Natural killer cell (primary cell): Measurements from ENCODE around the gene SPAG4. TPM values are rescaled to one million over a fixed set of nuclear protein-coding genes. Genes with fewer than 3 reads are reported as not detected.

ENCODE experiments used
- ATAC-seq, 3 donors: fragments of 150-1000 bp in 2 of 3; fragments of 200-7000 bp in 1 of 3; cut with Tn5 transposase; 1 replicate in 1 of 3; 2 replicates in 2 of 3; pipeline ENCODE4 v1.10.0; 2021; ENCODE audit warnings: mild to moderate bottlenecking in 2 of 3, moderate library complexity in 2 of 3
- DNase-seq, 2 donors: peaks; one replicate each; pipeline versions ENCODE4 v3.0.0 to v3.0.0-alpha.2; 2013 to 2021; ENCODE audit warnings: mixed read lengths in 1 of 2
- H3K27ac ChIP-seq: one replicate; pipeline ENCODE4 v1.5.1; 2013; ENCODE audit warnings: mild to moderate bottlenecking, low read length
- H3K27me3 ChIP-seq: one replicate; pipeline ENCODE4 v1.6.1; 2013; ENCODE audit warnings: low read length; ENCODE audit not compliant: control insufficient read depth, insufficient read depth
- H3K36me3 ChIP-seq: one replicate; pipeline ENCODE4 v1.6.1; 2013; ENCODE audit warnings: low read length; ENCODE audit not compliant: control insufficient read depth, insufficient read depth
- H3K4me1 ChIP-seq: one replicate; pipeline ENCODE4 v1.6.1; 2013; ENCODE audit warnings: low read length; ENCODE audit not compliant: control insufficient read depth, insufficient read depth
- H3K4me3 ChIP-seq: one replicate; pipeline ENCODE4 v1.5.1; 2013; ENCODE audit warnings: low read length
- H3K9me3 ChIP-seq: one replicate; pipeline ENCODE4 v1.6.1; 2013; ENCODE audit warnings: low read length; ENCODE audit not compliant: control insufficient read depth, insufficient read depth
- H3K27ac Mint-ChIP-seq, 2 donors: one replicate each; pipeline ENCODE4 v1.8.0; 2022; ENCODE audit warnings: mild to moderate bottlenecking in 2 of 2, mixed read lengths in 2 of 2, moderate library complexity in 1 of 2
- H3K27me3 Mint-ChIP-seq, 2 donors: one replicate each; pipeline ENCODE4 v1.8.0; 2022; ENCODE audit warnings: low read depth in 2 of 2, mixed read lengths in 2 of 2
- H3K36me3 Mint-ChIP-seq: one replicate; pipeline ENCODE4 v1.8.0; 2022; ENCODE audit warnings: mixed read lengths
- H3K4me1 Mint-ChIP-seq, 2 donors: one replicate each; pipeline ENCODE4 v1.8.0; 2022; ENCODE audit warnings: mixed read lengths in 2 of 2
- H3K4me3 Mint-ChIP-seq: one replicate; pipeline ENCODE4 v1.8.0; 2022; ENCODE audit warnings: mild to moderate bottlenecking, moderate library complexity, mixed read lengths
- H3K9me3 Mint-ChIP-seq, 2 donors: one replicate each; pipeline ENCODE4 v1.8.0; 2022; ENCODE audit warnings: mixed read lengths in 2 of 2
- WGBS: methylation state at CpG from one replicate; pipeline ENCODE4 v1.1.7; 2013; ENCODE audit warnings: missing lambda C conversion rate; ENCODE audit not compliant: insufficient coverage; 5-methylcytosine and 5-hydroxymethylcytosine counted together
- intact Hi-C: fragments of 100-400 bp; cut with micrococcal nuclease; formaldehyde crosslinking; loops from one replicate; pipeline ENCODE4 v1.14.2; 2022
- total RNA-seq, 4 donors: library from RNA; stranded (reverse); fragments of 120-200 nt in 1 of 4; gene quantifications; one replicate each; pipeline versions ENCODE4 v1.2.3 to v1.2.4, GENCODE V29; 2013 to 2022
- TF ChIP-seq, protein P1 (sequence below): fragments of 200-600 bp; IDR thresholded peaks from one replicate; pipeline ENCODE4 v1.8.0; 2022; ENCODE audit warnings: antibody characterized with exemption

Gene SPAG4
- total RNA-seq, 3 donors from 2014 or later (not counting 1 experiment from before 2014, with no cell fraction given): 11.2 to 16.2 (median 11.9) TPM

DNA sequence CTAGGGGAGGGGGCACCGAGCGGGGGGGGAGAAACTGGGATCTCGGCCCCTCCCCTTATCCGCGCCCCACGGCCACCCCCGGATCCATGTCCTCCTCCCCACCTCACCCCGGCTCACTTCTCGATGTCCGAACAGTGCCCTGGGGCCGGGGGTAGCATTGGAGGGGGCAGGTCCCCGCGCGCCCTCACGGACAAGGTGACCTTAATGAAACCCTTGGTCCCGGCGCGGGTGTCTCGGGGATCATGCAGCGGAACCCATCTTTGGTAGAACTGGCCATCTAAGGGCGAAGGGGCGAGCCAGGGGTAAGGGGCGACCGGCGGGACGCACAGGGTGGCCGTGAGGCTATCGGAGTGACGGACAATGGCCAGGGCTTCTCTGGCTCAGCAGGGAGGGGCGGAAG lies 13.6 kb upstream of the SPAG4 start:
- Histone ChIP-seq H3K4me1 (peaks cover 19% of the 10 kb centered on the region), H3K4me3 (no peak overlapping the region), H3K9me3 (no peaks in the 10 kb centered on the region), H3K27me3 (peaks cover 20% of the 10 kb centered on the region), H3K27ac (no peak overlapping the region), H3K36me3 (no peaks in the 10 kb centered on the region)
- intact Hi-C loops: loop anchor here (1.0 to 5.0 kb wide), 4 partner anchors 17 to 280 kb away; partner anchors contain the start of genes NFS1, RBM39 and ROMO1
- Mint-ChIP-seq H3K27me3 (peaks cover 17 to 36% of the 10 kb centered on the region in 2 donors), H3K4me1 (peaks cover 0 to 12% of the 10 kb centered on the region in 2 donors), H3K36me3 (no peaks in the 10 kb centered on the region), H3K4me3 (peak overlapping the region; percentile 28), H3K27ac (peak overlapping the region in 1 of 2 donors; percentile 75), H3K9me3 (no peaks in the 10 kb centered on the region)
- DNase-seq: no peak
- TF ChIP-seq, protein P1, sequence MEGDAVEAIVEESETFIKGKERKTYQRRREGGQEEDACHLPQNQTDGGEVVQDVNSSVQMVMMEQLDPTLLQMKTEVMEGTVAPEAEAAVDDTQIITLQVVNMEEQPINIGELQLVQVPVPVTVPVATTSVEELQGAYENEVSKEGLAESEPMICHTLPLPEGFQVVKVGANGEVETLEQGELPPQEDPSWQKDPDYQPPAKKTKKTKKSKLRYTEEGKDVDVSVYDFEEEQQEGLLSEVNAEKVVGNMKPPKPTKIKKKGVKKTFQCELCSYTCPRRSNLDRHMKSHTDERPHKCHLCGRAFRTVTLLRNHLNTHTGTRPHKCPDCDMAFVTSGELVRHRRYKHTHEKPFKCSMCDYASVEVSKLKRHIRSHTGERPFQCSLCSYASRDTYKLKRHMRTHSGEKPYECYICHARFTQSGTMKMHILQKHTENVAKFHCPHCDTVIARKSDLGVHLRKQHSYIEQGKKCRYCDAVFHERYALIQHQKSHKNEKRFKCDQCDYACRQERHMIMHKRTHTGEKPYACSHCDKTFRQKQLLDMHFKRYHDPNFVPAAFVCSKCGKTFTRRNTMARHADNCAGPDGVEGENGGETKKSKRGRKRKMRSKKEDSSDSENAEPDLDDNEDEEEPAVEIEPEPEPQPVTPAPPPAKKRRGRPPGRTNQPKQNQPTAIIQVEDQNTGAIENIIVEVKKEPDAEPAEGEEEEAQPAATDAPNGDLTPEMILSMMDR: no peak
- no peak for ATAC-seq
- 38% methylated on average over 30 of the region's 30 CpGs for WGBS

DNA sequence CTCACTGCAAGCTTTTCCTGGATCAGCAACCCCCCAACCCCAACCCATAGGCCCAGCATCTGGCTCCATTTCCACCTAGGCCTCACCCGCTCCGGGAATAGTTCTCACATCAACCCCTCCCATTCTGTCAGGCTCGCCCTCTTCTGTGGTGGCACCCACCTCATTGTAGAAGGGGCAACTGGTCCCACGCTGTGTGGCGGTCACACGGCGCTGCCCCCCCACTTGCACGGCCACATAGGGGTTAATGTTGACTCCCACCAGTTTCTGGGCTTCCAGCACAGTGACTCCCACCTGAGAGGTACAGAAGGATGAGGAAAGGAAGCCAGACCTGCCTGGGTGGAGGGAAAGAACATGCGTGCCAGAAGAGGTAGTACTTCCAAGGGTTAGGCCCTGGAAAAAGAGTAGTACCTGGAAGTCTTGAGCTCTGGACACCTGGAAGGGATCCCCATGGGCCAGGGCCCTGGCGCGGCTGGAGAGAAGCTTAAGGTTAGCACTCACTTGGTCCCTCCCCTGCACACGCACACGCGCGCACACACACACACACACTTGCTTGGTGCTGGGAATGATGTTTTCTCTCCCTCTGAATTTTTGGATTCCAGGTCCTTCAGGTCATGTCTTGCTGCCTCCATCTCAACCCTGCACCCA lies 12.7 kb upstream of the SPAG4 start:
- WGBS: 94% methylated on average over 15 of the region's 15 CpGs
- TF ChIP-seq, protein P1: no peak
- H3K27me3 Mint-ChIP-seq: peaks cover 7 to 26% of the 10 kb centered on the region in 2 donors

DNA sequence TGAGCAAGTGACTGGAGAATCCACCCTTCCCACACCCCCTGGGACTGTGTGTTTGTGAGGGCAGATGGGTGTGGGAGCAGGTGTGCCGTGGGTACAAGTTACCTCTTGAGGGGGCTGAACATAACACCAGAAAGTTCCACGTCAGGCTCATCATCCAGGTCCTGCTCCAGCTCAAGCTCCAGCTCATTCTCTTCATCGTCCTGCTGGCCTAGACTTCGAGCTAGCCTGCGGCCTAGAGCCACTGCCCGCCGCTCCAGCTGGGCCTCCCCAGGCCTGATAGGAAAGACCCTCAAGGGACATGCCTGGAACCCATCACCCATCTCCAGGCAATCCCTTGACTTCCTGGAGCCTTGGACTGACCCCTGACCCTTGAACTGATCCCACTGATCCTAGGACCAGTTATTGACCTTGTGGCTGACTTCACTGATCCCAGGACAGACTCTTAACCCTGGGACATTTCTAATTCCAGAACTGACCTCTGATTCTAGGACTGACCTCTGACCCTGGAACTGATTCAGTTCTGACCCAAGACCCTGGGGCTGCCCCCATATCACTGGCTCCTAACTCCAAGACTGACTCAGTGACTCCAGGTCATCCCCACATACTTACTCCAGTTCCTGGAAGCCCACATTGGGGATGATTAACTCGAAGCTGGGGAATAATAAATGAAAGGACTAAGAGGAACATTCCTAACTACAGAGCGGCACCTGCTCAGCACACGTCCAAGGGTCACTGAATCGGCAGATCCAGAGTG lies 11.8 kb upstream of the SPAG4 start:
- Mint-ChIP-seq H3K27ac (no peak overlapping the region), H3K4me1 (peaks cover 0 to 12% of the 10 kb centered on the region in 2 donors), H3K27me3 (peaks cover 7 to 23% of the 10 kb centered on the region in 2 donors), H3K36me3 (no peaks in the 10 kb centered on the region), H3K9me3 (no peaks in the 10 kb centered on the region), H3K4me3 (no peak overlapping the region)
- Histone ChIP-seq H3K9me3 (no peaks in the 10 kb centered on the region), H3K4me3 (no peak overlapping the region), H3K4me1 (peaks cover 19% of the 10 kb centered on the region), H3K27ac (no peak overlapping the region), H3K36me3 (no peaks in the 10 kb centered on the region), H3K27me3 (peaks cover 20% of the 10 kb centered on the region)
- intact Hi-C loops: loop anchor here (5.0 kb wide), 2 partner anchors 138 to 278 kb away; partner anchors contain the start of gene RBM39
- TF ChIP-seq, protein P1: no peak
- 91% methylated on average over 11 of the region's 11 CpGs for WGBS
- DNase-seq (no peak), ATAC-seq (no peak)

More for the DNA sequence above, 12.7 kb upstream of the SPAG4 start:
- H3K36me3 Mint-ChIP-seq: no peaks in the 10 kb centered on the region
- Histone ChIP-seq H3K4me3 (no peak overlapping the region), H3K9me3 (no peaks in the 10 kb centered on the region), H3K4me1 (peaks cover 19% of the 10 kb centered on the region), H3K36me3 (no peaks in the 10 kb centered on the region), H3K27ac (no peak overlapping the region), H3K27me3 (peaks cover 20% of the 10 kb centered on the region)
- intact Hi-C loops: loop anchor here (5.0 kb wide), 2 partner anchors 139 to 279 kb away; partner anchors contain the start of gene RBM39
- DNase-seq (no peak), ATAC-seq (no peak)
- H3K4me1 Mint-ChIP-seq: peaks cover 0 to 12% of the 10 kb centered on the region in 2 donors
- peak overlapping the region in 1 of 2 donors; percentile 31 for H3K27ac Mint-ChIP-seq
- H3K9me3 Mint-ChIP-seq: no peaks in the 10 kb centered on the region
- peak overlapping the region; percentile 76 for H3K4me3 Mint-ChIP-seq
